Activated CD4-positive, alpha-beta T cell treated with anti-CD3 and anti-CD28 coated beads, Interleukin-10, Interleukin-2, amounts not matched to agents 100 ng/mL and 50 ng/mL, durations not matched to agents 16 hours and 8 hours (primary cell): ENCODE results near the gene LMOD1.
"Not testable (repeated sequence)": the region's sequence is repeated elsewhere in the genome, so short reads cannot be mapped to it uniquely, and the experiment has no call there.

ENCODE experiments used
- DNase-seq: peaks from one replicate; pipeline ENCODE4 v3.0.0-alpha.2; 2020

Gene LMOD1

GRCh38 chr1:201945863-201946223 is 505 bp downstream of the LMOD1 start:
- no peak for DNase-seq

- DNase-seq: no peak
Observed at GRCh38 chr1:201945157-201945556, 1.2 kb downstream of the LMOD1 start.

GRCh38 chr1:201944639-201945038 is 1.7 kb downstream of the LMOD1 start:
- no peak for DNase-seq

- no peak for DNase-seq
Observed at GRCh38 chr1:201944002-201944401, 2.3 kb downstream of the LMOD1 start.

- DNase-seq: no peak
Observed at GRCh38 chr1:201942129-201942495, 4.2 kb downstream of the LMOD1 start.

GRCh38 chr1:201941420-201942128 is 4.8 kb downstream of the LMOD1 start:
- DNase-seq: no peak

- not testable (repeated sequence) for DNase-seq
Observed at GRCh38 chr1:201940316-201940715, 6.0 kb downstream of the LMOD1 start.

GRCh38 chr1:201939574-201939973 is 6.8 kb downstream of the LMOD1 start:
- no peak for DNase-seq

GRCh38 chr1:201939148-201939547 is 7.2 kb downstream of the LMOD1 start:
- DNase-seq: no peak

GRCh38 chr1:201938440-201939035 is 7.8 kb downstream of the LMOD1 start:
- DNase-seq: no peak

- DNase-seq: no peak
Observed at GRCh38 chr1:201937624-201938213, 8.6 kb downstream of the LMOD1 start.

- no peak for DNase-seq
Observed at GRCh38 chr1:201933840-201934430, 12.4 kb downstream of the LMOD1 start.

- no peak for DNase-seq
Observed at GRCh38 chr1:201930803-201931202, 15.5 kb downstream of the LMOD1 start.

- no peak for DNase-seq
Observed at GRCh38 chr1:201930137-201930536, 16.2 kb downstream of the LMOD1 start.

- no peak for DNase-seq
Observed at GRCh38 chr1:201928266-201928665, 18.1 kb downstream of the LMOD1 start.

- DNase-seq: no peak
Observed at GRCh38 chr1:201925981-201926645, 20.2 kb downstream of the LMOD1 start.

- no peak for DNase-seq
Observed at GRCh38 chr1:201925301-201925567, 21.1 kb downstream of the LMOD1 start.

GRCh38 chr1:201921952-201922558 is 24.3 kb downstream of the LMOD1 start:
- DNase-seq: no peak

GRCh38 chr1:201918343-201918742 is 28.0 kb downstream of the LMOD1 start:
- no peak for DNase-seq

GRCh38 chr1:201917362-201918033 is 28.9 kb downstream of the LMOD1 start:
- no peak for DNase-seq

- DNase-seq: no peak
Observed at GRCh38 chr1:201916649-201917249, 29.6 kb downstream of the LMOD1 start.

GRCh38 chr1:201914456-201915235 is 31.7 kb downstream of the LMOD1 start:
- no peak for DNase-seq
